Measurements from ENCODE around the gene RNPEPL1. TPM values are rescaled to one million over a fixed set of nuclear protein-coding genes. Genes with fewer than 3 reads are reported as not detected.

The RNPEPL1 gene
- total RNA-seq, 4 donors from 2014 or later = 57.3 to 135 (median 70.2) TPM

DNA sequence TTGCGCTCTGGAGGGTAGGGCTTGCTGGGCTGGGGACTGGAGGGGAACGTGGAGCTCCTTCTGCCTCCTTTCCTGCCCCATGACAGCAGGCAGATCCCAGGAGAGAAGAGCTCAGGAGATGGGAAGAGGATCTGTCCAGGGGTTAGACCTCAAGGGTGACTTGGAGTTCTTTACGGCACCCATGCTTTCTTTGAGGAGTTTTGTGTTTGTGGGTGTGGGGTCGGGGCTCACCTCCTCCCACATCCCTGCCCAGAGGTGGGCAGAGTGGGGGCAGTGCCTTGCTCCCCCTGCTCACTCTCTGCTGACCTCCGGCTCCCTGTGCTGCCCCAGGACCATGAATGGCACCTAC is 61.3 kb downstream of the RNPEPL1 start:
- Histone ChIP-seq H3K36me3 (peaks cover 0 to 14% (median 3%) of the 10 kb centered on the region in 4 donors), H3K27me3 (peaks cover 0 to 8% (median 0%) of the 10 kb centered on the region in 4 donors), H3K27ac (replicated peaks in 1 of 4) (no peak overlapping the region), H3K4me1 (peaks cover 0 to 9% (median 2%) of the 10 kb centered on the region in 4 donors), H3K4me3 (no peak overlapping the region), H3K9me3 (peaks cover 0 to 8% (median 6%) of the 10 kb centered on the region in 4 donors)
- WGBS = 85% methylated on average over 4 of the region's 5 CpGs
- intact Hi-C loops (cut with DNase I) = no loop called here
- no peak for DNase-seq (ENCODE audit: extremely low spot score)
- TF ChIP-seq CTCF (IDR thresholded peaks at IDR 0.05) (no peak), POLR2AphosphoS5 (IDR thresholded peaks at IDR 0.05) (no peak), EP300 (IDR thresholded peaks at IDR 0.05) (no peak), POLR2A (IDR thresholded peaks at IDR 0.05; ENCODE audit: low read depth) (no peak)

DNA sequence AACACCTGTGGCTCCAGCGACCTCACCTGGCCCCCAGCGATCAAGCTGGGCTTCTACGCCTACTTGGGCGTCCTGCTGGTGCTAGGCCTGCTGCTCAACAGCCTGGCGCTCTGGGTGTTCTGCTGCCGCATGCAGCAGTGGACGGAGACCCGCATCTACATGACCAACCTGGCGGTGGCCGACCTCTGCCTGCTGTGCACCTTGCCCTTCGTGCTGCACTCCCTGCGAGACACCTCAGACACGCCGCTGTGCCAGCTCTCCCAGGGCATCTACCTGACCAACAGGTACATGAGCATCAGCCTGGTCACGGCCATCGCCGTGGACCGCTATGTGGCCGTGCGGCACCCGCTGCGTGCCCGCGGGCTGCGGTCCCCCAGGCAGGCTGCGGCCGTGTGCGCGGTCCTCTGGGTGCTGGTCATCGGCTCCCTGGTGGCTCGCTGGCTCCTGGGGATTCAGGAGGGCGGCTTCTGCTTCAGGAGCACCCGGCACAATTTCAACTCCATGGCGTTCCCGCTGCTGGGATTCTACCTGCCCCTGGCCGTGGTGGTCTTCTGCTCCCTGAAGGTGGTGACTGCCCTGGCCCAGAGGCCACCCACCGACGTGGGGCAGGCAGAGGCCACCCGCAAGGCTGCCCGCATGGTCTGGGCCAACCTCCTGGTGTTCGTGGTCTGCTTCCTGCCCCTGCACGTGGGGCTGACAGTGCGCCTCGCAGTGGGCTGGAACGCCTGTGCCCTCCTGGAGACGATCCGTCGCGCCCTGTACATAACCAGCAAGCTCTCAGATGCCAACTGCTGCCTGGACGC is 61.9 kb downstream of the RNPEPL1 start:
- intact Hi-C loops (cut with DNase I) = no loop called here
- Histone ChIP-seq H3K9me3 (peaks cover 0 to 8% (median 6%) of the 10 kb centered on the region in 4 donors), H3K27me3 (peaks cover 0 to 2% (median 0%) of the 10 kb centered on the region in 4 donors), H3K4me3 (no peak overlapping the region), H3K4me1 (peaks cover 0 to 9% (median 1%) of the 10 kb centered on the region in 4 donors), H3K27ac (replicated peaks in 1 of 4) (no peak overlapping the region), H3K36me3 (peaks cover 0 to 14% (median 3%) of the 10 kb centered on the region in 4 donors)
- DNase-seq (ENCODE audit: extremely low spot score) = no peak
- TF ChIP-seq EP300 (IDR thresholded peaks at IDR 0.05) (no peak), POLR2AphosphoS5 (IDR thresholded peaks at IDR 0.05) (no peak), POLR2A (IDR thresholded peaks at IDR 0.05; ENCODE audit: low read depth) (no peak), CTCF (IDR thresholded peaks at IDR 0.05) (no peak)
- 94% methylated on average over 32 of the region's 50 CpGs for WGBS

Other genes starting within 250 kb of the RNPEPL1 start
- gene GPC1, start 132.8 kb upstream of the RNPEPL1 start, total RNA-seq = 10 to 100 TPM; 29.1 to 71.5 (median 41.8) TPM
- gene ANKMY1, start 10.5 kb upstream of the RNPEPL1 start, total RNA-seq = 10 to 100 TPM in 2 of 4 donors, 1 to 10 TPM in 2; 9.1 to 10.9 (median 10.2) TPM
- 1 to 10 TPM; 3.8 to 7.3 (median 4.8) TPM for gene DUSP28, start 8.1 kb upstream of the RNPEPL1 start, total RNA-seq
- gene CAPN10, start 18.2 kb downstream of the RNPEPL1 start, total RNA-seq = 10 to 100 TPM; 16.7 to 29.2 (median 19.6) TPM
- 1 to 10 TPM; 1.8 to 4.0 (median 2.2) TPM for gene GPR35, start 57.0 kb downstream of the RNPEPL1 start, total RNA-seq
- gene AQP12B, start 114.4 kb downstream of the RNPEPL1 start, total RNA-seq = not detected
- gene AQP12A, start 123.4 kb downstream of the RNPEPL1 start, total RNA-seq = not detected